ENCODE results near the gene C16orf54.
"Not testable (repeated sequence)": the region's sequence is repeated elsewhere in the genome, so short reads cannot be mapped to it uniquely, and the experiment has no call there.

Gene C16orf54

DNA sequence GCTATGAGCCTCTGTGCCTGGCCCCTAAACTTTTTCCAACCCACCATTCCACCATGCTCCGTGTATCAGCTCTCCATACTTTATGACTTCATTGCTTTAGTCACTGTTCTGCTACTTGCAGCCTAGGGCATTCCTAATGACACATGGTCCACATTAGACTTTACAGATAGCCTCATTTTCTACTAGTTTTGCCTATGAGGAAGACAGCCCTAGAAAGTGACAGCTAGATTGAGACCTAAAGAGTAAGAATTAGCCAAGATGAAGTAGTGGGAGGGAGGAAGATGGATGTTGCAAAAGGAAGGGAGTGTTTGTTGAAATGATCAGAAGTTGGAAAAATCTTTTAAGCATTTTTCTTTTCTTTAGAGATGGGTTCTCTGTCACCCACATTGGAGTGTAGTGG is 11.0 kb downstream of the C16orf54 start:
- Mint-ChIP-seq H3K36me3 (peaks cover 5% of the 10 kb centered on the region), H3K4me3 (no peak overlapping the region), H3K27ac (peak overlapping the region; percentile 69), H3K27me3 (no peaks in the 10 kb centered on the region), H3K4me1 (peaks cover 64% of the 10 kb centered on the region), H3K9me3 (peaks cover 5% of the 10 kb centered on the region)

DNA sequence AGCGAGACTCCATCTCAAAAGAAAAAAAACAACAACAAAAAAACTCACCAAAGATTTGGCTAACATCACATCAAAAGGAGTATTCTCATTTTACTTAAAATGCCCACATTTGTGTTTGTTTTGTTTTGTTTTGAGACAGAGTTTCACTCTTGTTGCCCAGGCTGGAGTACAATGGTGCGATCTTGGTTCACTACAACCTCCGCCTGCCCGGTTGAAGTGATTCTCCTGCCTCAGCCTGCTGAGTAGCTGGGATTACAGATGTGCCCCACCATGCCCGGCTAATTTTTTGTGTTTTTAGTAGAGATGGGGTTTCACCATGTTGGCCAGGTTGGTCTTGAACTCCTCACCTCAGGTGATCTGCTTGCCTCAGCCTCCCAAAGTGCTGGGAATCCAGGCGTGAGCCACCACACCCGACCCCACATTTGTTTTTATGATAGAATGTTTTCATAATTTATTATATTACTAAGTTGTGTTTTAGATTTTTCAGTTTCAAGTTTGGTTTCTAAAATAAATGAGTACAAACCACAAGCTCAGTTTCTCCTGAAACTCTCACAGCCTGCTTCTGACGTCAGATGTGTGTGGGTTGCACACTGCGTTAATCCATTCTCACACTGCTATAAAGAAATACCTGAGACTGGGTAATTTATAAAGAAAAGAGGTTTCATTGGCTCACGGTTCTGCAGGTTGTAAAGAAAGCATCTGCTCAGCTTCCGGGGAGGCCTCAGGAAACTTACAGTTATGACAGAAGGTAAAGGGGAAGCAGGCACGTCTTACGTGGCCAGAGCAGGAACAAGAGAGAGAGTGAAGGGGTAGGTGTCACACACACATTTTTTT is 13.8 kb downstream of the C16orf54 start:
- Mint-ChIP-seq H3K27ac (peak overlapping the region; percentile 98), H3K4me1 (peaks cover 44% of the 10 kb centered on the region), H3K4me3 (peak overlapping the region; percentile 76)
- not testable (repeated sequence) for H3K36me3 Mint-ChIP-seq, H3K9me3 Mint-ChIP-seq, H3K27me3 Mint-ChIP-seq

DNA sequence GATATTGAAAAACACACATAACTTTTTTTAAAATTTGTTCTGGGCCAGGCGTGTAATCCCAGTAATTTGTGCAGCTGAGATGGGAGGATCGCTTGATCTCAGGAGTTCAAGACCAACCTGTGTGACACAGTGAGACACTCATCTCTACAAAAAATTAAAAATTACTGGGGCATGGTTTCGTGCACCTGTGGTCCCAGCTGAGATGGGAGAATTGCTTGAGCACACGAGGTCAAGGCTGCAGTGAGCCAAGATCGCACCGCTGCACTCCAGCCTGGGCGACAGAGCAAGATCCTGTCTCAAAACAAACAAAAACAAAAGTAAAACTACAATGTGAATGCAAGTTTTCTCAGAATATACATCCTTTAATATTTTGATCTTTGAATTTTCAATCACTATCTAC is 15.1 kb downstream of the C16orf54 start:
- H3K4me3 Mint-ChIP-seq: no peak overlapping the region
- no peaks in the 10 kb centered on the region for H3K27me3 Mint-ChIP-seq
- H3K9me3 Mint-ChIP-seq: peaks cover 5% of the 10 kb centered on the region
- H3K36me3 Mint-ChIP-seq: peaks cover 3% of the 10 kb centered on the region
- peaks cover 33% of the 10 kb centered on the region for H3K4me1 Mint-ChIP-seq
- no peak overlapping the region for H3K27ac Mint-ChIP-seq

DNA sequence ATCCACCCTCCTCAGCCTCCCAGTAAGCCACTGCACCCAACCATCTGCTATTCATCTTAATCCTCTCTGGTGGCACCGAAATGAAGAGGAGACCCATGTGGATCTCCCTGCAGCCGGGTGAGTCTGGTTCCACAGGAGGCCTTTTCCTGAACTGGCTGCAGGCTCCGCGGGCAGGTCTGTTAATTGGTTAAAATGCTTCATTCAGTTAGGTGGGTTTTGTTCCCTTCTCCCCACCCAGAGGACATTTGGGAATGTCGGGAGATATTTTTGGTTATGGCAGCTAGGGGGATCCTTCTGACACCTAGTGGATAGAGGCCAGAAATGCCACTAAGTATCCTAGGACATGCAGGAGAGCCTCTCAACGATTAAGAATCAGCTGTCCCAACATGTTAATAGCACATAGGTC is 16.7 kb downstream of the C16orf54 start:
- H3K27ac Mint-ChIP-seq: no peak overlapping the region

DNA sequence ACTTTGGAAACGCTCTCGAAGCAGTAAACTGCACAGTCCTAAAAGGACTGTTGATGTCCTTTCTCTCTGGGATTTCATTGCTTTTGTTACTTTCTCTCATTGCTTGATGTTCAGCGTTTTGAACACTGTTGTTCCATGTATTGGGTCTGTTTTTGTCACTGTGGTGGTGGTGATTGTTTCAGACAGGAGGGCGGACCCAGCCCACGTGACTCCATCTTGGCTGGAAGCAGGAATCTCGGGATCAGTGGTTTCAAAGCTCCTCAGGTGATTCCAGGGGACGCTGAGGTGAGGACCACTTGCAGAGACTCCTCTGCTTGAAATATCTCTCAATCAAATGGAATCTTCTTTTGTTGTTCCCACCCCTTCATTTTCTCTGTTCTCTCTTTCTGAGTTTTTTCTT is 18.3 kb downstream of the C16orf54 start:
- Mint-ChIP-seq H3K9me3 (peaks cover 4% of the 10 kb centered on the region), H3K36me3 (peaks cover 2% of the 10 kb centered on the region), H3K27ac (no peak overlapping the region), H3K27me3 (no peaks in the 10 kb centered on the region), H3K4me1 (peaks cover 36% of the 10 kb centered on the region), H3K4me3 (no peak overlapping the region)

More for the DNA sequence above, 16.7 kb downstream of the C16orf54 start:
- H3K36me3 Mint-ChIP-seq: peaks cover 2% of the 10 kb centered on the region
- H3K4me3 Mint-ChIP-seq: no peak overlapping the region
- no peaks in the 10 kb centered on the region for H3K27me3 Mint-ChIP-seq
- H3K9me3 Mint-ChIP-seq: peaks cover 5% of the 10 kb centered on the region
- H3K4me1 Mint-ChIP-seq: peaks cover 34% of the 10 kb centered on the region

DNA sequence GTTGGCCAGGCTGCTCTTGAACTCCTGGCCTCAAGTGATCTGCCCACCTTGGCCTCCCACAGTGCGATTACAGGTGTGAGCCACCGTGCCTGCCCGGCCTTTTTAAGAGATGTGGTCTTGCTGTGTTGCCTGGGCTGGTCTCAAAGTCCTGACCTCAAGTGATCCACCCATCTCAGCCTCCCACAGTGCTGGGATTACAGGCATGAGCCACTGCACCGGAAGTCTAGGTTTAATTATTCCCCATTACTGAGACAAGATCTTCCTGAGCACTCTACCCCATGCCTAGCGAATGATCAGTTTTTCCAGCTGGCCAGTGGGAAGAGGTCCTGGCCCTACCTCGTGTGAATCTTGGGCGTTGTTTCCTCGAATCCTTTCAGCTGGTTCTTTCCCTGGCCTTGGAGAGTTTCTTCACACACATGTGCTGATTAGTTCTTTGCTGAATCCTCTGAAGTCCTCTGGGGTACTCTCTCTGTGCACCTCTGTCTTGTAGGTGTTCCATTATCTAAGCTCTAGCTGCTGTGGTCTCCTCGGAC is 18.9 kb downstream of the C16orf54 start:
- peaks cover 30% of the 10 kb centered on the region for H3K4me1 Mint-ChIP-seq
- no peak overlapping the region for H3K4me3 Mint-ChIP-seq
- H3K27me3 Mint-ChIP-seq: no peaks in the 10 kb centered on the region
- H3K36me3 Mint-ChIP-seq: no peaks in the 10 kb centered on the region
- H3K27ac Mint-ChIP-seq: no peak overlapping the region
- H3K9me3 Mint-ChIP-seq: no peaks in the 10 kb centered on the region

DNA sequence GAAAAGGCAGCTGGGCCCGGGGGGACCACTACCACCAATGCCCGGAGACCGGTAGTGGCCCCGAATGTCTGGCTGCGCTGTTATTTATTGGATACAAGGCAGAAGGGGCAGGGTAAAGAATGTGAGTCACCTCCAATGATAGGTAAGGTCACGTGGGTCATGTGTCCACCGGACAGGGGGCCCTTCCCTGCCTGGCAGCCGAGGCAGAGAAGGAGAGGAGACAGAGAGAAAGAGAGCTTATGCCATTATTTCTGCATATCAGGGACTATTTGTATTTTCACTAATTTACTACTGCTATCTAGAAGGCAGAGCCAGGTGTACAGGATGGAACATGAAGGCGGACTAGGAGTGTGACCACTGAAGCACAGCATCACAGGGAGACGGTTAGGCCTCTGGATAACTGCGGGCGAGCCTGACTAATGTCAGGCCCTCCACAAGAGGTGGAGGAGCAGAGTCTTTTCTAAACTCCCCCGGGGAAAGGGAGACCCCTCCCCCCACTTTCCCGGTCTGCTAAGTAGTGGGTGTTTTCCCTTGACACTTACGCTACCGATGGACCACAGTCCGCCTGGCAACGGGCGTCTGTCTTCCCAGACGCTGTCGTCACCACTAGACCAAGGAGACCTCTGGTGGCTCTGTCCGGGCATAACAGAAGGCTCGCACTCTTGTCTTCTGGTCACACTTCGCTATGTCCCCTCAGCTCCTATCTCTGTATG is 24.5 kb downstream of the C16orf54 start:
- not testable (repeated sequence) for H3K27me3 Mint-ChIP-seq, H3K9me3 Mint-ChIP-seq, H3K4me3 Mint-ChIP-seq, H3K27ac Mint-ChIP-seq, H3K36me3 Mint-ChIP-seq
- peaks cover 30% of the 10 kb centered on the region for H3K4me1 Mint-ChIP-seq

DNA sequence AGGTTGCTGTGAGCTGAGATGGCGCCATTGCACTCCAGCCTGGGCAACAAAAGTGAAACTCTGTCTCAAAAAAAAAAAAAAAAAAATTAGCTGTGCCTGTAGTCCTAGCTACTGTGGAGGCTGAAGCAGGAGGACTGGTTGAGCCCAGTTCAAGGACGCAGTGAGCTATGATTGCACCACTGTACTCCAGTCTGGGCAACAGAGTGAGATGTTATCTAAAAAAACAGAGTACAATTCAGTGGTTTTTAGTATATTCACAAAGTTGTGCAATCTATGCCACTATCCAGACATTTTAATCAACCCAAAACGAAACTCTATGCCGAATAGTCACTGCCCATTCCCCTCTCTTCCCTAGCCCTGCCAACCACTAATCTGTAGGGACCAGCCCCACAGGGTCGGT is 25.1 kb downstream of the C16orf54 start:
- Mint-ChIP-seq H3K4me1 (peaks cover 28% of the 10 kb centered on the region), H3K9me3 (no peaks in the 10 kb centered on the region), H3K27ac (no peak overlapping the region), H3K36me3 (no peaks in the 10 kb centered on the region), H3K27me3 (no peaks in the 10 kb centered on the region), H3K4me3 (no peak overlapping the region)

DNA sequence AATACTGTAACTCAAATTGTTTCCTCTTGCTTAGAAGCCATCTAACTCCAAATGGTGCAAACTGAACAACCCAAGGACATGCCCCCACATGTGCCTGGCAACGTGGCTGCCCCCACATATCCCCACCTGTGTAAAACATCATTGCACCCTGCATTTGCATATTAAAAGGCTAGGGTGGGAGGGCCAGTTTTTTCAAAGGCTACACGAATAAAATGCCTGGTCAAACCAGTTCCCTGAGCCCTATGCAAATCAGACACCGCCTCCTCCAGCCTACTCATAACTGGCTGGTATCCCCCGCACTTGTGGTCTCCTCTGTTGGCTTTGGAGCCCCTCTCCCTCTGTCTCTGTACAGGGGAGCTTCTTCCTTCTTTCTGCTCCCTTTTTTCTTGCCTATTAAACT is 26.7 kb downstream of the C16orf54 start:
- H3K4me3 Mint-ChIP-seq: no peak overlapping the region
- no peaks in the 10 kb centered on the region for H3K9me3 Mint-ChIP-seq
- H3K27ac Mint-ChIP-seq: no peak overlapping the region
- H3K36me3 Mint-ChIP-seq: no peaks in the 10 kb centered on the region
- peaks cover 18% of the 10 kb centered on the region for H3K4me1 Mint-ChIP-seq
- no peaks in the 10 kb centered on the region for H3K27me3 Mint-ChIP-seq

DNA sequence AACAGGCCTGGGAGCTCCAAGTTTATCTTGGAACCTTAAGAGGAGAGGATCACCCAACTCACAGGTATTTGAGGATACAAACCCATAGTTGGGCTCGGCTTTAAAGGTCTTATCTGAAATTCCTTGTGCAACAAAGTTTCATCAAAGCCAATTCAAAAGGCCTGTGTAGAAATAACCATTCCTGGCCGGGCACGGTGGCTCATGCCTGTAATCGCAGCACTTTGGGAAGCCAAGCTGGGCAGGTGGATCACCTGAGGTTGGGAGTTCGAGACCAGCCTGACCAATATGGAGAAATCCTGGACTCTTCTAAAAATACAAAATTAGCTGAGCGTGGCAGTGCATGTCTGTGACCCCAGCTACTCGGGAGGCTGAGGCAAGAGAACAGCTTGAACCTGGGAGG is 28.7 kb downstream of the C16orf54 start:
- no peaks in the 10 kb centered on the region for H3K27me3 Mint-ChIP-seq
- peaks cover 11% of the 10 kb centered on the region for H3K4me1 Mint-ChIP-seq
- no peaks in the 10 kb centered on the region for H3K36me3 Mint-ChIP-seq
- no peaks in the 10 kb centered on the region for H3K9me3 Mint-ChIP-seq
- no peak overlapping the region for H3K27ac Mint-ChIP-seq
- H3K4me3 Mint-ChIP-seq: no peak overlapping the region

DNA sequence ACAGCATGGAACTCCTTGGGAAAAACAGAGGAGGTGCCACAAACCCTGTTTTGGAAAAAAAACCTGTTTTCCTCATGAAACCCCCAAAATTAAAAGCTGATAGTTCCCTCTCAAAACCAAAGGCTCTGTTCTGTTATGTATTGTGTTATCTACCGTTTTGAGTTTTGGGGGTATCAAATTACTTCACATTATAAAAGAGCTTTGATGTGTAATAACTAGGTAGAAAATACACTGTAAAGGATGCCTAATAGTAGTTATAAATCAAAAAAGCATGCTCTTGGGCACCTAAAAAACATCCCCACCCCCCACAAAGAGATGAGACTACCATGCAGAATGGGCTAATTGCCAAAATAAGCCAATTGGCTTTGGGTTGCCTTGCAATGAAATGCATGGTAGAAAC is 30.8 kb downstream of the C16orf54 start:
- Mint-ChIP-seq H3K4me3 (no peak overlapping the region), H3K27ac (no peak overlapping the region), H3K27me3 (no peaks in the 10 kb centered on the region), H3K9me3 (no peaks in the 10 kb centered on the region), H3K4me1 (peaks cover 8% of the 10 kb centered on the region), H3K36me3 (no peaks in the 10 kb centered on the region)

DNA sequence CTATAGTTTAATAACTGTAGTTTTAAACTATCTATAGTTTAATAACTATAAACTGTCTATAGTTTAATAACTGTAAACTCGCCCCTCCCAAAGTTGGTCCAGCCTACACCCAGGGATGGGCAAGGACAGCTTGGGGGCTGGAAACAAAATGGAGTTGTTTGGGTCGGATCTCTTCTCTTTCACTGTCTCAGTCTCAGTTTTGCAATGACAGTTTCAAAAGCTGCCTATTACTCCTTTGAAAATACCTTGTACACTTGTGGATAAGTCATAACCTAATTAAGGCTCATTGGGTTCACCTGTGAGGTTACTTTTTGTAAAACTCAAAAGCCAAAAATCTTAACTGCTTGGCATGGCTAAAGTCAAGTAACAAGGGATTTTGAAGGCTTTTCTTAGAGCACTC is 31.4 kb downstream of the C16orf54 start:
- H3K4me3 Mint-ChIP-seq: no peak overlapping the region

DNA sequence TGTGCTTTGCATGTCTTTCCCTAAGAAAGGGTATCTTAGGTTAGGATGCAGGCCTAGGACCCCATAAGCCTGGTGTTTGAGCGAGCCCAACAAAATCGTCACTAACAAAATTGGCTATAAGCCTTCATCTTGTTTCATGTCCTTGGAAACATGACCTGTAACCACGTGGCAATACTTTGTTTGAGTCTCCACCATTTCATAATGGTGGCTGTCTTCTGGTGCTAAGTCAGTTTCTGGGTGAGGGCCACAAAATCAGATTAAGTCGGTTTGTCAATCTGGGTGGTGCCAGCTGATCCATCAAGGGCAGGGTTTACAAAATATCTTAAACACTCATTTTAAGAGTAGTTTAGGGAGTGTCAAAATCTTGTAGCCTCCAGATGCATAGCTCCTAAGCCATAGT is 33.0 kb downstream of the C16orf54 start:
- Mint-ChIP-seq H3K9me3 (no peaks in the 10 kb centered on the region), H3K4me1 (peaks cover 13% of the 10 kb centered on the region), H3K27ac (no peak overlapping the region), H3K27me3 (no peaks in the 10 kb centered on the region), H3K36me3 (no peaks in the 10 kb centered on the region), H3K4me3 (no peak overlapping the region)

More for the DNA sequence above, 31.4 kb downstream of the C16orf54 start:
- H3K36me3 Mint-ChIP-seq: no peaks in the 10 kb centered on the region
- no peaks in the 10 kb centered on the region for H3K9me3 Mint-ChIP-seq
- peaks cover 13% of the 10 kb centered on the region for H3K4me1 Mint-ChIP-seq
- H3K27ac Mint-ChIP-seq: no peak overlapping the region
- H3K27me3 Mint-ChIP-seq: no peaks in the 10 kb centered on the region

DNA sequence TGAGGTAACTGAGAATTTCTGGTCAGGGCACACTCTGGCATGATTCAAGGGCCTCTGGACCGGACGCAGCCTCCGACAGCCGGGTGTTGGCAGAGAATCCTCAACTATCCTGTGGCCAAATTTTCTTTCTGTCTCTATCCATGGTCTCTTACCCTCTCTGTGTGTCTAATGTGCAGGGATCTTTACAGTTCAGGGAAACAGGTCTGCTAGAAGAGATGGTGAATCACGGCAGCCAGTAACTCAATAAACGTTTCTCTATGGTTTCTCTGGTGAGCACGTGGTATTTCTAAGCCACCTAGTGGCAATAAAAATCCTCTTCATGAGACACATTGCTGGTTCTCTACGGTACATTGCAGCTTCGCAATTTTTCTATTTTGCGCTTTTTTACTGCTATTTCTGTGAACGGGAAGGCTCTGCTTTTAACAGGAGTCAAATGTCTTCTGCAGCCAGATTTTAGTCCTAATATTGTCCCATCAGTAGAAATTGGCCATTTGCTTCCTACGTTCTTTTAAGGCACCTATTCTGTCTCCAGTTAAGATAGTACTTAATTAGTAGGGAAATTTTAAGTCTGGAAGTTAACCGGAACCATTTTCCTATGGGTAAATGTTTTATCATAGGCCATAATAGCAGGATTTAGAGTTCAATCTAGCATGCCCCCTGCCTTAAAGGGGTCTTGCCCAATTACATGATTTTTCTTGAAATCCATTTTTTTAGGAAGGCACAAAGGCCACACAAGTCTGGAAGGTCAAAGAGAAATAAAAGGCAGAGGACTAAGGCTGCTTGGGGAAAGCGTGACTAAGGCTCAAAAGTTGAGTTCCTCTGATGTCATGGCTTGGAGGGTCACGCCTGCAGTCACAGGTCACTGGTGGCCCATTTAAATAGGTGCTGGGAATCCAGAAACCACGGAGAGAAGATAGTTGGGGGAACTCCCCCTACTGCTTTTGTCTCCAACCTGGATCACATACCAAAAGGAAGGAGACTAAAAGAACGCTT is 35.3 kb downstream of the C16orf54 start:
- Mint-ChIP-seq H3K4me3 (no peak overlapping the region), H3K27me3 (no peaks in the 10 kb centered on the region), H3K9me3 (no peaks in the 10 kb centered on the region), H3K4me1 (peaks cover 13% of the 10 kb centered on the region), H3K27ac (no peak overlapping the region), H3K36me3 (no peaks in the 10 kb centered on the region)

DNA sequence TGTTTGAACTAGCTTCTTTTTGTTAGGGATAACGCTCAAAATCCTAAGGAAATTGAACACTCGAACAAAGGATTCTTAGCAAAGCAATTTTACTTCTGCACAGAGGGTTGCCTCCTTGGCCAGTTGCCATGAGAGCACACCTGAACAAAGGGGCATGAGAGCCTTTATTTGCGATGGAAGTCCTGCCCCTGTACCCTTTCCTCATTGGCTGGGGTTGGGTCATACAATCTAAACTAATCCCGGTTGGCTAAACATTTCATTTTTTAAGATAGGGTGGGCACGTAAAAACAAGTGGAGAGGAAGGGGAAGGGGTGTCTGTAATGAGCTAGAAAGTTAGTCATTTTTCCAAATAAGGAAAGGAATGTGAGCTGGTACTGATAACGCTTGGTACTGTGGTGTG is 36.1 kb downstream of the C16orf54 start:
- not testable (repeated sequence) for H3K27me3 Mint-ChIP-seq, H3K4me3 Mint-ChIP-seq, H3K36me3 Mint-ChIP-seq, H3K27ac Mint-ChIP-seq, H3K9me3 Mint-ChIP-seq
- H3K4me1 Mint-ChIP-seq: peaks cover 13% of the 10 kb centered on the region
